Choroid plexus epithelial cell (primary cell): ENCODE results near the gene WASF2.
A peak's percentile ranks its signal among the peaks of the same experiment; 100 is the strongest.
"Not testable (repeated sequence)": the region's sequence is repeated elsewhere in the genome, so short reads cannot be mapped to it uniquely, and the experiment has no call there.

Experiments used
- DNase-seq: peaks from one replicate; pipeline ENCODE4 v3.0.0-alpha.2; 2010; ENCODE audit warnings: low read depth
- H3K4me3 ChIP-seq: 2 replicates; pipeline ENCODE4 v1.5.1; 2011; ENCODE audit warnings: low read depth, mild to moderate bottlenecking, control low read depth, low read length, moderate library complexity
- CTCF ChIP-seq: conservative IDR thresholded peaks from 2 replicates; pipeline ENCODE4 v1.5.1; 2011; ENCODE audit warnings: low read depth, mild to moderate bottlenecking, control low read depth, inconsistent platforms, low read length, moderate library complexity

Gene WASF2

GRCh38 chr1:27433706-27434105 is 56.3 kb downstream of the WASF2 start:
- H3K4me3 ChIP-seq: no peak overlapping the region
- TF ChIP-seq CTCF: no peak
- DNase-seq: no peak

GRCh38 chr1:27432725-27433124 is 57.2 kb downstream of the WASF2 start:
- DNase-seq, H3K4me3 ChIP-seq: not testable (repeated sequence)

- DNase-seq: no peak
- H3K4me3 ChIP-seq: no peak overlapping the region
- no peak for TF ChIP-seq CTCF
Measured at GRCh38 chr1:27431601-27431940, 58.4 kb downstream of the WASF2 start.

- peak; percentile 53 for DNase-seq
- no peak overlapping the region for H3K4me3 ChIP-seq
- TF ChIP-seq CTCF: no peak
Measured at GRCh38 chr1:27430903-27431600, 58.9 kb downstream of the WASF2 start.

GRCh38 chr1:27429029-27429425 is 60.9 kb downstream of the WASF2 start:
- no peak overlapping the region for H3K4me3 ChIP-seq
- no peak for TF ChIP-seq CTCF
- no peak for DNase-seq

GRCh38 chr1:27428316-27429028 is 61.5 kb downstream of the WASF2 start:
- DNase-seq: peak; percentile 41

GRCh38 chr1:27427816-27428315 is 62.1 kb downstream of the WASF2 start:
- no peak for DNase-seq
- no peak overlapping the region for H3K4me3 ChIP-seq
- no peak for TF ChIP-seq CTCF

More at GRCh38 chr1:27428316-27429028, 61.5 kb downstream of the WASF2 start:
- TF ChIP-seq CTCF: no peak
- no peak overlapping the region for H3K4me3 ChIP-seq
